Endothelial cell of umbilical vein (primary cell): Measurements from ENCODE around the gene LMBR1L. TPM values are rescaled to one million over a fixed set of nuclear protein-coding genes. Genes with fewer than 3 reads are reported as not detected.

Source experiments
- Bru-seq: library from RNA; stranded (reverse); fragments of 400-500 nt; gene quantifications from one replicate; lab custom pipeline; 2021; lab: Mats Ljungman, UMichigan
- BruChase-seq, 2 experiments: library from RNA; stranded (reverse); fragments of 400-500 nt; gene quantifications; one replicate each; lab custom pipeline; 2021; lab: Mats Ljungman, UMichigan
- BruUV-seq: library from RNA; stranded (reverse); fragments of 400-500 nt; replicated peaks from 2 replicates; lab custom pipeline; 2021; lab: Mats Ljungman, UMichigan
- CTCF ChIA-PET: fragments of 300-600, 350-600 bp; sonication (Branson Sonifier 250); formaldehyde crosslinking; loops from one replicate; lab custom pipeline; 2021; ENCODE audit warnings: antibody characterized with exemption, inconsistent platforms; lab: Charles Lee
- POLR2A ChIA-PET: fragments of 300-600, 350-600 bp; sonication (Branson Sonifier 250); formaldehyde crosslinking; loops from one replicate; lab custom pipeline; 2021; ENCODE audit warnings: antibody characterized with exemption, inconsistent platforms; lab: Charles Lee
- DNase-seq: peaks from one replicate; pipeline ENCODE4 v3.0.0-alpha.2; 2011; ENCODE audit warnings: low read depth, low spot score
- FAIRE-seq: peaks from 2 replicates; lab custom pipeline; 2011; peaks lifted over from hg19 to GRCh38; lab: Jason Lieb, UNC
- H2AFZ ChIP-seq: 2 replicates; pipeline ENCODE4 v1.6.0; 2012; ENCODE audit warnings: low read depth, low read length, control low read depth, inconsistent platforms
- H3K27ac ChIP-seq: 2 replicates; pipeline ENCODE4 v1.5.1; 2011; ENCODE audit warnings: low read depth, mild to moderate bottlenecking, control low read depth, low read length, moderate library complexity; ENCODE audit not compliant: insufficient read depth
- H3K27me3 ChIP-seq, 2 experiments: 2 replicates each; pipeline versions ENCODE4 v1.6.0 to v1.6.1; 2011; ENCODE audit warnings: low read length in 2 of 2, mixed read lengths in 1 of 2; ENCODE audit not compliant: control insufficient read depth in 2 of 2, insufficient read depth in 2 of 2
- H3K36me3 ChIP-seq, 2 experiments: 2 replicates in 1 of 2; 3 replicates in 1 of 2; pipeline ENCODE4 v1.5.1; 2011; ENCODE audit warnings: low read length in 2 of 2, mild to moderate bottlenecking in 1 of 2, moderate library complexity in 1 of 2; ENCODE audit not compliant: control insufficient read depth in 2 of 2, insufficient read depth in 2 of 2; ENCODE audit errors: extremely low read depth in 1 of 2
- H3K4me1 ChIP-seq: 3 replicates; pipeline ENCODE4 v1.5.1; 2011; ENCODE audit warnings: mild to moderate bottlenecking, low read length; ENCODE audit not compliant: control insufficient read depth, insufficient read depth; ENCODE audit errors: extremely low read depth
- H3K4me2 ChIP-seq: 2 replicates; pipeline ENCODE4 v1.6.1; 2011; ENCODE audit warnings: low read length, control low read depth, mixed read lengths; ENCODE audit not compliant: insufficient read depth
- H3K4me3 ChIP-seq, 3 experiments: fragments of 200-600 bp in 1 of 3; sonication (generic), shearing (Covaris generic) in 1 of 3; replicated peaks in 1 of 3; 2 replicates each; pipeline ENCODE4 v1.5.1; 2011 to 2016; ENCODE audit warnings: control low read depth in 3 of 3, low read length in 3 of 3, mild to moderate bottlenecking in 2 of 3, inconsistent platforms in 1 of 3, low read depth in 1 of 3, moderate library complexity in 1 of 3; ENCODE audit not compliant: insufficient read depth in 1 of 3
- H3K79me2 ChIP-seq: 2 replicates; pipeline ENCODE4 v1.6.0; 2012; ENCODE audit warnings: low read length, inconsistent platforms; ENCODE audit not compliant: control insufficient read depth, insufficient read depth
- H3K9ac ChIP-seq: replicated peaks from 2 replicates; pipeline ENCODE3; 2011; ENCODE audit warnings: low read length, control low read depth; ENCODE audit not compliant: insufficient read depth; ENCODE audit errors: extremely low read depth
- H3K9me1 ChIP-seq: replicated peaks from 3 replicates; pipeline ENCODE4 v1.6.0; 2011; ENCODE audit warnings: mild to moderate bottlenecking, low read length; ENCODE audit not compliant: control insufficient read depth, insufficient read depth; ENCODE audit errors: extremely low read depth
- H3K9me3 ChIP-seq: replicated peaks from 2 replicates; pipeline ENCODE4 v1.5.1; 2012; ENCODE audit warnings: low read length, inconsistent platforms; ENCODE audit not compliant: control insufficient read depth, insufficient read depth
- H4K20me1 ChIP-seq: replicated peaks from 2 replicates; pipeline ENCODE3; 2011; ENCODE audit warnings: mild to moderate bottlenecking, low read length; ENCODE audit not compliant: control insufficient read depth, insufficient read depth; ENCODE audit errors: extremely low read depth
- CTCF ChIP-seq, 2 donors: IDR thresholded peaks; 1 replicate in 1 of 2; 2 replicates in 1 of 2; pipeline ENCODE4 v1.5.1; 2011; ENCODE audit warnings: low read length in 2 of 2, mild to moderate bottlenecking in 2 of 2, moderate library complexity in 2 of 2, control low read depth in 1 of 2, inconsistent platforms in 1 of 2, low read depth in 1 of 2; ENCODE audit not compliant: insufficient read depth in 1 of 2; ENCODE audit errors: extremely low read depth in 1 of 2
- POLR2A ChIP-seq: IDR thresholded peaks from 2 replicates; pipeline ENCODE4 v1.6.1; 2012; ENCODE audit warnings: low read depth, mild to moderate bottlenecking, control low read depth, low read length
- POLR2AphosphoS5 ChIP-seq: IDR thresholded peaks from 2 replicates; pipeline ENCODE4 v1.6.1; 2012; ENCODE audit warnings: low read depth, mild to moderate bottlenecking, control low read depth, low read length, moderate library complexity; ENCODE audit not compliant: insufficient read depth
- dilution Hi-C: fragments of 300-500 bp; cut with MboI; formaldehyde crosslinking; loops from one replicate; pipeline ENCODE4 v1.15.0; 2019; ENCODE audit warnings: low sequenced_read_pairs; ENCODE audit not compliant: extremely low pct_ligation_motif_present
- intact Hi-C: fragments of 100-400 bp; cut with micrococcal nuclease; formaldehyde crosslinking; loops from one replicate; pipeline ENCODE4 v1.10.0; 2022
- long read RNA-seq: library from polyadenylated mRNA; stranded (forward); transcript quantifications from one replicate; pipeline ENCODE4 v2.0.0, GENCODE V29; 2021
- polyA minus RNA-seq, 3 experiments: library from RNA; depleted of rRNA, polyadenylated mRNA; stranded (reverse); fragments of >200 nt; gene quantifications; 1 replicate in 1 of 3; 2 replicates in 2 of 3; pipeline ENCODE4 v1.2.3, GENCODE V29; 2011
- polyA plus RNA-seq, 4 experiments: library from polyadenylated mRNA; depleted of rRNA in 3 of 4; stranded (reverse) in 3 of 4; unstranded in 1 of 4; fragments of >200 nt; gene quantifications; 2 replicates each; pipeline versions ENCODE4 v1.2.1 to v1.2.3, GENCODE V29; 2011 to 2012; ENCODE audit warnings: missing spikeins in 1 of 4
- total RNA-seq: library from RNA; stranded (reverse); gene quantifications from 2 replicates; pipeline ENCODE4 v1.2.3, GENCODE V29; 2021

LMBR1L gene
- total RNA-seq (92.8 and 106 TPM in 2 replicates), polyA plus RNA-seq (78.3 and 99.1 TPM in 2 replicates), polyA minus RNA-seq (172 and 185 TPM in 2 replicates), Bru-seq, nascent RNA (percentile 62 among the genes with signal in this experiment), BruChase-seq, experiment 1, labeled RNA remaining after a 6-hour chase (percentile 79 among the genes with signal in this experiment), BruChase-seq, experiment 2, labeled RNA remaining after a 2-hour chase (percentile 90 among the genes with signal in this experiment)
- 41.6 and 57.0 TPM in 2 replicates for polyA plus RNA-seq (2011; cell fraction: cytosol; rRNA removed)
- 340 and 481 TPM in 2 replicates for polyA plus RNA-seq (2011; cell fraction: nucleus; rRNA removed)
- polyA plus RNA-seq (2012) = 78.3 and 84.6 TPM in 2 replicates
- polyA minus RNA-seq (2011; cell fraction: cytosol; rRNA and poly(A)+ RNA removed) = 5.4 TPM
- 110 and 154 TPM in 2 replicates for polyA minus RNA-seq (2011; cell fraction: nucleus; rRNA and poly(A)+ RNA removed)
- long read RNA-seq, partial matches to known transcripts = 0 of 7 reads
- long read RNA-seq, other reads (novel, unspliced or antisense) = 6 of 7 reads

- ChIA-PET CTCF (interaction anchor here (1.0 to 5.7 kb wide), 16 partner anchors 9 to 132 kb away, joined by 3 to 56 read pairs (median 10); partner anchors contain the start of genes DHH and TUBA1B), POLR2A (interaction anchor here (0.6 to 5.2 kb wide), 6 partner anchors 9 to 111 kb away, joined by 3 to 27 read pairs (median 4); partner anchors contain the start of genes DHH, KMT2D and TUBA1B)
- H4K20me1 ChIP-seq = no peaks in the 10 kb centered on the region
- peak; percentile 98 for DNase-seq
- peak within 1 kb of the TSS; percentile 87 for H2AFZ ChIP-seq
- intact Hi-C loops (loop anchor here (1.0 to 2.0 kb wide), 2 partner anchors 16 to 20 kb away; partner anchors contain the start of genes DHH and TUBA1B), dilution Hi-C loops (no loop called here)
- peak within 1 kb of the TSS; percentile 67 for H3K9ac ChIP-seq
- TF ChIP-seq POLR2AphosphoS5 = no peak
- peak; percentile 74 for TF ChIP-seq POLR2A
- TF ChIP-seq CTCF (IDR thresholded peaks at IDR 0.05; ENCODE audit: extremely low read depth in 1 of 2, insufficient read depth in 1 of 2, low read depth in 1 of 2, low read length in 2 of 2) = peak in 1 of 2 donors; percentile 43
- H3K27ac ChIP-seq = peak within 1 kb of the TSS; percentile 36
- H3K79me2 ChIP-seq = peaks cover 26% of the 10 kb centered on the region
- H3K9me3 ChIP-seq = no peaks in the 10 kb centered on the region
- H3K9me1 ChIP-seq = no peaks in the 10 kb centered on the region
- peak; percentile 99 for FAIRE-seq
- H3K4me2 ChIP-seq = peak within 1 kb of the TSS; percentile 79
- peaks cover 20% of the 10 kb centered on the region for H3K4me1 ChIP-seq
- TSS peak; percentile 54 for BruUV-seq
- H3K4me3 ChIP-seq = peak within 1 kb of the TSS; percentile 36 to 92 (median 68)
- H3K36me3 ChIP-seq = peaks cover 0 to 13% of the 10 kb centered on the region in 2 experiments
- H3K27me3 ChIP-seq = no peaks in the 10 kb centered on the region
These were observed at the start of gene LMBR1L for GRCh38 chr12:49110464-49111155. LMBR1L (minus strand) TSS chr12:49110847; CDS start chr12:49110555, 292 bp downstream.
